HepG2 (cell line): ENCODE results near the gene MIGA2. TPM values are rescaled to one million over a fixed set of nuclear protein-coding genes. Genes with fewer than 3 reads are reported as not detected.

ENCODE experiments used
- ZBTB40 ChIP-seq, 2 experiments: fragments of 450-650 bp in 1 of 2; sonication (generic) in 1 of 2; formaldehyde crosslinking in 1 of 2; IDR thresholded peaks; 2 replicates each; pipeline versions ENCODE4 v1.6.1 to v1.8.0; 2016 to 2022; ENCODE audit warnings: antibody characterized with exemption in 1 of 2, mild to moderate bottlenecking in 1 of 2, missing genetic modification reagents in 1 of 2
- ZNF142 ChIP-seq: sonication (generic); formaldehyde crosslinking; IDR thresholded peaks from 2 replicates; pipeline ENCODE4 v1.4.0; 2020; ENCODE audit warnings: missing genetic modification reagents
- ZNF503 ChIP-seq: sonication (generic); formaldehyde crosslinking; IDR thresholded peaks from 2 replicates; pipeline ENCODE4 v1.4.0; 2020; ENCODE audit warnings: missing genetic modification reagents
- polyA plus RNA-seq, 8 experiments: library from polyadenylated mRNA; depleted of rRNA in 3 of 8; stranded (reverse) in 7 of 8; unstranded in 1 of 8; fragments of >200 nt; fragmentation: Illumina TruSeq in 4 of 8; extraction: Trizol in 4 of 8; gene quantifications; 2 replicates each; pipeline versions ENCODE4 v1.2.1 to v1.2.3, GENCODE V29; 2011 to 2016; ENCODE audit warnings: low read depth in 4 of 8, missing spikeins in 1 of 8, mixed read lengths in 1 of 8; ENCODE audit not compliant: insufficient read depth in 1 of 8
- total RNA-seq, 5 experiments: library from RNA; depleted of rRNA; stranded (reverse); fragments of >200 nt; fragmentation: Illumina TruSeq; extraction: Trizol; gene quantifications; 2 replicates each; pipeline ENCODE4 v1.2.3, GENCODE V29; 2016; ENCODE audit warnings: low read depth in 1 of 5

MIGA2 gene
- total and polyA plus RNA-seq, 2 of the 13 experiments (the other 11 are each of a cell fraction or from before 2014, with no cell fraction given) = 10.8 to 17.1 TPM

- TF ChIP-seq ZBTB40 (IDR thresholded peaks at IDR 0.05) (no peak), ZBTB40 (CRISPR knock-in tag; IDR thresholded peaks at IDR 0.05) (no peak), ZNF142 (CRISPR knock-in tag) (no peak), ZNF503 (CRISPR knock-in tag) (no peak)
Observed at GRCh38 chr9:129032541-129033159, 3.8 kb upstream of the MIGA2 start (continued).
